ENCODE data around the gene HOXB9.

The HOXB9 gene

GRCh38 chr17:48596000-48596734 is 30.0 kb downstream of the HOXB9 start:
- DNase-seq (ENCODE audit: low read depth in 2 of 2), result no peak

- no peak for DNase-seq (ENCODE audit: low read depth in 2 of 2)
Measured at GRCh38 chr17:48595278-48595999, 30.7 kb downstream of the HOXB9 start.

GRCh38 chr17:48594538-48595277 is 31.4 kb downstream of the HOXB9 start:
- no peak for DNase-seq (ENCODE audit: low read depth in 2 of 2)

- peak; percentile 92 to 94 for DNase-seq (ENCODE audit: low read depth in 2 of 2)
Measured at GRCh38 chr17:48593840-48594537, 32.2 kb downstream of the HOXB9 start.

GRCh38 chr17:48593126-48593829 is 32.9 kb downstream of the HOXB9 start, which contains the start of gene HOXB5:
Gene HOXB5 (minus strand): TSS chr17:48593779. CDS start chr17:48593682, 97 bp downstream.
- no peak for DNase-seq (ENCODE audit: low read depth in 2 of 2)

- no peak for DNase-seq (ENCODE audit: low read depth in 2 of 2)
Measured at GRCh38 chr17:48592577-48592976, 33.6 kb downstream of the HOXB9 start.

- no peak for DNase-seq (ENCODE audit: low read depth in 2 of 2)
Measured at GRCh38 chr17:48592057-48592514, 34.1 kb downstream of the HOXB9 start.

GRCh38 chr17:48591255-48592056 is 34.7 kb downstream of the HOXB9 start:
- DNase-seq (ENCODE audit: low read depth in 2 of 2), result no peak

- DNase-seq (ENCODE audit: low read depth in 2 of 2), result no peak
Measured at GRCh38 chr17:48590607-48591161, 35.5 kb downstream of the HOXB9 start.

GRCh38 chr17:48589831-48590606 is 36.1 kb downstream of the HOXB9 start, which contains the start of gene HOXB3:
Gene HOXB3 (minus strand): TSS chr17:48590241. CDS start chr17:48552474, 37,767 bp downstream.
- peak in 1 of 2 experiments; percentile 76 for DNase-seq (ENCODE audit: low read depth in 2 of 2)

GRCh38 chr17:48589060-48589830 is 36.9 kb downstream of the HOXB9 start:
- DNase-seq (ENCODE audit: low read depth in 2 of 2), result no peak

GRCh38 chr17:48588528-48588927 is 37.6 kb downstream of the HOXB9 start:
- no peak for DNase-seq (ENCODE audit: low read depth in 2 of 2)

GRCh38 chr17:48588074-48588415 is 38.1 kb downstream of the HOXB9 start:
- no peak for DNase-seq (ENCODE audit: low read depth in 2 of 2)

GRCh38 chr17:48587276-48588073 is 38.7 kb downstream of the HOXB9 start:
- no peak for DNase-seq (ENCODE audit: low read depth in 2 of 2)

GRCh38 chr17:48586355-48587258 is 39.6 kb downstream of the HOXB9 start:
- DNase-seq (ENCODE audit: low read depth in 2 of 2), result no peak

GRCh38 chr17:48584223-48584741 is 41.9 kb downstream of the HOXB9 start:
- DNase-seq (ENCODE audit: low read depth in 2 of 2), result peak in 1 of 2 experiments; percentile 55

Measured in fibroblast of skin of left quadriceps (primary cell).